ENCODE measurements around the gene KANK2.
"Not testable (repeated sequence)": the region's sequence is repeated elsewhere in the genome, so short reads cannot be mapped to it uniquely, and the experiment has no call there.

The KANK2 gene

DNA sequence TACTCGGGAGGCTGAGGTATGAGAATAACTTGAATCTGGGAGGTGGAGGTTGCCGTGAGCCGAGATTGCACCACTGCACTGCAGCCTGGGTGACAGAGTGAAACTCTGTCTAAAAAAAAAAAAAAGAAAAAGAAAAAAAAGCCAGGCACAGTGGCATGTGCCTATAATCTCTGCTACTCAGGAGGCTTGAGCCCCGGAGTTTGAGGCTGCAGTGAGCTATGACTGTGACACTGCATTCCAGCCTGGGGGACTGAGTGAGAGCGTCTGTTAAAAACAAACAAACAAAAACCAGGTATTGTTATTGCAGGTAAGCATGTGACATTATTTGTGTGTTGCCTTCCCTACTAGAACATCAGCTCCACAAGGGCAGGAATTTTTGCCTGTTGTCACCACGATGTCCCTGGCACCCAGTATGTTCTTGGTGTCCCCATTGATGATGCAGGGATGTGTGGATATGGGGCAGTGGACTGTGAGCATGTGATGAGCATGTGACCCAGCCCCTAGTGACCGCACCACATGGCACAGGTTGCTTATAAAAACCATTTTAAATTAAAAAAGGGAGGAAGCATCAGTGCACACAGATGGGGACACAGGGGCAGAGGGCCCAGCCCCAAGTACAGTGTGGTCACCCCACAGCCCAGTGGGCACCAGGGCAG is 1.6 kb upstream of the KANK2 start:
- no peak for DNase-seq (ENCODE audit: low spot score)

GRCh38 chr19:11198175-11198534 is 810 bp upstream of the KANK2 start:
- DNase-seq (ENCODE audit: low spot score), result no peak

- no peak for DNase-seq (ENCODE audit: low spot score)
These were observed 698 bp downstream of the KANK2 start for GRCh38 chr19:11196406-11197287.

GRCh38 chr19:11195681-11196080 is 1.7 kb downstream of the KANK2 start:
- no peak for DNase-seq (ENCODE audit: low spot score)

GRCh38 chr19:11194656-11195558 is 2.4 kb downstream of the KANK2 start:
- DNase-seq (ENCODE audit: low spot score), result no peak

- no peak for DNase-seq (ENCODE audit: low spot score)
These were observed 3.2 kb downstream of the KANK2 start for GRCh38 chr19:11194173-11194572.

GRCh38 chr19:11192957-11193939 is 4.1 kb downstream of the KANK2 start:
- no peak for DNase-seq (ENCODE audit: low spot score)

- no peak for DNase-seq (ENCODE audit: low spot score)
These were observed 5.4 kb downstream of the KANK2 start for GRCh38 chr19:11191934-11192333.

- no peak for DNase-seq (ENCODE audit: low spot score)
These were observed 6.0 kb downstream of the KANK2 start for GRCh38 chr19:11191273-11191755.

- no peak for DNase-seq (ENCODE audit: low spot score)
These were observed 6.8 kb downstream of the KANK2 start for GRCh38 chr19:11190501-11190900.

DNA sequence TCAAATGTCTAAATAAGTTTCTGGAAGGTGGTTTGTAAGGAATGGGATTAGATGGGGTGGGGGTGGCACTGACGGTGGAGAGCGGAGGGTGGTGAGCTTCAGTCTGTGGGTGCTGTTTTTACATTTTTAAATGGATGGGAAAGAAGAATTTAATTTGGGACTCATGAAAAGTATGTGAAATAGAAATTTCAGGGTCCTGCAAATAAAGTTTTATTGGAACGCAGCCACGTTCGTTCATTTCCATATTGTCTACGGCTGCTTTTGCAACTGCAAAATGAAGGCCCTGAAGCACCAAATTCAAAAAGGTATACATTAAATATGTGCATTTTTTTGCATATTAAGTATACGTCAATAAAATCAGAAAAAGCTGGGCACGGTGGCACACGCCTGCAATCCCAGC is 9.9 kb downstream of the KANK2 start:
- no peak for DNase-seq (ENCODE audit: low spot score)

GRCh38 chr19:11182994-11183393 is 14.4 kb downstream of the KANK2 start:
- DNase-seq (ENCODE audit: low spot score), result no peak

DNA sequence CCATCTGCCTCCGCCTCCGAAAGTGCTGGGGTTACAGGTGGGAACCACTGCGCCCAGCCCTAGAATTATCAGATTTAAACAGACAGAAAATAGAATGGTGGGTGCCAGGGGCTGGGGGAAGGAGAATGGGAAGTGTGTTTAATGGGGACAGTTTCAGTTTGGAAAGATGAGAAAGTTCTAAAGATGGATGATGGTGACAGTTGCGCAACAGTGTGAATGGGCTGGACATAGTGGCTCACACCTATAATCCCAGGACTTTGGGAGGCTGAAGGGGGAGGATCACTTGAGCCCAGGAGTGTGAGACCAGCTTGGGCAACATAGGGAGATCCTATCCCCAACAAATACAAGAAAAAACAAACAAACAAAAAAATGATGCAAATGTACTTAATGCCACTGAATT is 15.9 kb downstream of the KANK2 start:
- no peak for DNase-seq (ENCODE audit: low spot score)

- DNase-seq (ENCODE audit: low spot score), result not testable (repeated sequence)
These were observed 16.4 kb downstream of the KANK2 start for GRCh38 chr19:11180975-11181374.

GRCh38 chr19:11180346-11180745 is 17.0 kb downstream of the KANK2 start:
- no peak for DNase-seq (ENCODE audit: low spot score)

- no peak for DNase-seq (ENCODE audit: low spot score)
These were observed 17.5 kb downstream of the KANK2 start for GRCh38 chr19:11179716-11180297.

GRCh38 chr19:11179145-11179465 is 18.2 kb downstream of the KANK2 start:
- DNase-seq (ENCODE audit: low spot score), result not testable (repeated sequence)

DNA sequence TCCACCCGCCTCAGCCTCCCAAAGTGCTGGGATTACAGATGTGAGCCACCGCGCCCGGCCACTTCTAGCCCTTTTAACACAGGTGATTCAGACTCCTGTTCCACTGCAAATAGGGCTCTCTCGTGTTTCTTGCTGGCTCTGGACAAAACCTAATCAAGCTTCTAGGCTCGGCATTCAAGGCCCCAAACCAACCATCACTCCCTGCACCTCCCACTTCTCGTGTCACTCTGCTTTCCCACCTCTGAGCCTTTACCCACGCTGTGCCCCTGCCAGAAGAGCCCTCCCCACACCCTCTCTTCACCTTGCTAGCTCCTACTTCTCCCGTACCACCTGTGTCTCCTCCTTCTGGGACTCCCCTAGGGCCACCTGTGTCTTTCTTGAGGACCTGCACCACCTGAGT is 19.8 kb downstream of the KANK2 start:
- no peak for DNase-seq (ENCODE audit: low spot score)

GRCh38 chr19:11176466-11177193 is 20.7 kb downstream of the KANK2 start:
- DNase-seq (ENCODE audit: low spot score), result no peak

- DNase-seq (ENCODE audit: low spot score), result no peak
These were observed 21.4 kb downstream of the KANK2 start for GRCh38 chr19:11175920-11176319.

All from SK-N-DZ (cell line).